Body of pancreas (tissue), 4 donors: ENCODE results near the gene ADGRF3.

Experiments
- POLR2A ChIP-seq, 3 donors: fragments of 450-650 bp; IDR thresholded peaks; one replicate each; pipeline ENCODE4 v1.6.1; 2016; ENCODE audit warnings: antibody characterized with exemption in 3 of 3, mild to moderate bottlenecking in 2 of 3
- TF ChIP-seq, protein P1 (sequence below), 7 experiments: fragments of 450-650 bp in 4 of 7; fragments of 200-600 bp in 3 of 7; sonication (generic) in 3 of 7; IDR thresholded peaks; one replicate each; pipeline ENCODE4 v1.5.1; 2016 to 2019; ENCODE audit warnings: antibody characterized with exemption in 7 of 7

GRCh38 chr2:26344581-26345282 is 1.9 kb downstream of the ADGRF3 start:
- TF ChIP-seq, protein P1, sequence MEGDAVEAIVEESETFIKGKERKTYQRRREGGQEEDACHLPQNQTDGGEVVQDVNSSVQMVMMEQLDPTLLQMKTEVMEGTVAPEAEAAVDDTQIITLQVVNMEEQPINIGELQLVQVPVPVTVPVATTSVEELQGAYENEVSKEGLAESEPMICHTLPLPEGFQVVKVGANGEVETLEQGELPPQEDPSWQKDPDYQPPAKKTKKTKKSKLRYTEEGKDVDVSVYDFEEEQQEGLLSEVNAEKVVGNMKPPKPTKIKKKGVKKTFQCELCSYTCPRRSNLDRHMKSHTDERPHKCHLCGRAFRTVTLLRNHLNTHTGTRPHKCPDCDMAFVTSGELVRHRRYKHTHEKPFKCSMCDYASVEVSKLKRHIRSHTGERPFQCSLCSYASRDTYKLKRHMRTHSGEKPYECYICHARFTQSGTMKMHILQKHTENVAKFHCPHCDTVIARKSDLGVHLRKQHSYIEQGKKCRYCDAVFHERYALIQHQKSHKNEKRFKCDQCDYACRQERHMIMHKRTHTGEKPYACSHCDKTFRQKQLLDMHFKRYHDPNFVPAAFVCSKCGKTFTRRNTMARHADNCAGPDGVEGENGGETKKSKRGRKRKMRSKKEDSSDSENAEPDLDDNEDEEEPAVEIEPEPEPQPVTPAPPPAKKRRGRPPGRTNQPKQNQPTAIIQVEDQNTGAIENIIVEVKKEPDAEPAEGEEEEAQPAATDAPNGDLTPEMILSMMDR (IDR thresholded peaks at IDR 0.05) = no peak
- TF ChIP-seq POLR2A (IDR thresholded peaks at IDR 0.05) = no peak
